NB4 (cell line): ENCODE measurements around the gene KRT1.

ENCODE experiments used
- CTCF ChIP-seq: IDR thresholded peaks from one replicate; pipeline ENCODE4 v1.5.1; 2012; ENCODE audit warnings: low read depth, low read length
- MAX ChIP-seq: IDR thresholded peaks from 2 replicates; pipeline ENCODE4 v1.6.1; 2011; ENCODE audit warnings: low read depth, low read length
- MYC ChIP-seq: IDR thresholded peaks from 2 replicates; pipeline ENCODE4 v1.6.1; 2011; ENCODE audit warnings: low read depth, low read length
- POLR2A ChIP-seq: IDR thresholded peaks from 2 replicates; pipeline ENCODE4 v1.6.1; 2011; ENCODE audit warnings: mild to moderate bottlenecking; ENCODE audit not compliant: insufficient read length; ENCODE audit errors: extremely low read depth

- no peak for TF ChIP-seq CTCF
- no peak for TF ChIP-seq POLR2A
- no peak for TF ChIP-seq MAX
- no peak for TF ChIP-seq MYC
Measured at GRCh38 chr12:52687497-52688385, 7.5 kb upstream of the KRT1 start.
